HL-60/S4 (cell line): Measurements from ENCODE around the gene UBE2E3.

Source experiments
- in situ Hi-C: fragments of 300-500 bp; cut with MboI; formaldehyde crosslinking; loops from 2 replicates; pipeline ENCODE4 v1.14.3; 2022; ENCODE audit warnings: low sequenced_read_pairs

The UBE2E3 gene

GRCh38 chr2:181072486-181073235 is 92.3 kb downstream of the UBE2E3 start:
- in situ Hi-C loops = loop anchor here (25.0 kb wide), 1 partner anchor 960 kb away; no protein-coding TSS in a partner anchor

- in situ Hi-C loops = loop anchor here (25.0 kb wide), 1 partner anchor 962 kb away; no protein-coding TSS in a partner anchor
Measured at GRCh38 chr2:181073896-181074295, 93.5 kb downstream of the UBE2E3 start.

DNA sequence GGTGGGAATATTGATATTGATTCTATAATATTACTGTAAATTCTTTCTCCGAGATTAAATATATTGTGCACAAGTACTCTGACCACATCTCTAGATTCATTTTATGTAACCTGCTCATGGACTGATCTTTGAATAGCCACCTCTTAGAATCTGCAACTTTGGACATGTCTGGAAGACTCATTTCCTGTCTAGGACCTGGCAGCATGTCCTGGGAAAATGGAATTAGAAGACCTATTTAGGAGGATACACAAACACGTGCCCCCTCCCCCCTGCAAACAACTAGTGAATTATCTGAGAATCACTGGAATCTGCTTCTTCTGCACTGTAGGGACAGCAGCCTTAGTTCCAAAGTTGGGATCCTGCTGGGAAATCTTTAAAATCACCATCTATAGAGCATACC is 94.1 kb downstream of the UBE2E3 start:
- in situ Hi-C loops = loop anchor here (25.0 kb wide), 1 partner anchor 962 kb away; no protein-coding TSS in a partner anchor

GRCh38 chr2:181076658-181077057 is 96.3 kb downstream of the UBE2E3 start:
- in situ Hi-C loops = loop anchor here (25.0 kb wide), 2 partner anchors 836 to 1011 kb away; no protein-coding TSS in a partner anchor

DNA sequence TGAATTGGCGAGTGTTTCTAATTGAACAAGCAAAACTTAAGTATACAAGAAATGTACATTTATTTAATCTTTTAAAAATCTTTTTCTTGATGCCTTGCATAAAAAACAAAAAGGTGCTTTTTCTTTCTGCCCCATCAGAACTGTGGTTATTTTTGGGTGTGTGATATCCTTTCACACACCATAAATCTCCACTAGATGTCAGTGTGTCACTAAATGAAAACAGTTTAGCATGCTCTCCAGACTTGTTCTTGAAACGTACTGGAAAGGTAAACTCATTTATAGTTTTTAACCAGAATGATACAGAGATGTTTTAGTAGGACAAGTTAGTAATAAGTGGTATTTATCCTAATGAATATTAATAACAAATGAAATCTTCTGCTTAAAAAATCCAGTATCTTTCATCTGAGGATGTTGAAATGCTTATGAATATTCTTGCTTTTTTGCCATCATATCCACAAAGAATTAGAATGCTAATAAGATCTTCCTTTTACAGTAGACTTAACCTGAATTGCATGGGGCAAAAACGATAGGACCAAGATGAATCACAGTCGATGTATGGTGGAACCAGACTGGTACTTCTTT is 96.8 kb downstream of the UBE2E3 start:
- in situ Hi-C loops = loop anchor here (25.0 kb wide), 2 partner anchors 835 to 1010 kb away; no protein-coding TSS in a partner anchor

DNA sequence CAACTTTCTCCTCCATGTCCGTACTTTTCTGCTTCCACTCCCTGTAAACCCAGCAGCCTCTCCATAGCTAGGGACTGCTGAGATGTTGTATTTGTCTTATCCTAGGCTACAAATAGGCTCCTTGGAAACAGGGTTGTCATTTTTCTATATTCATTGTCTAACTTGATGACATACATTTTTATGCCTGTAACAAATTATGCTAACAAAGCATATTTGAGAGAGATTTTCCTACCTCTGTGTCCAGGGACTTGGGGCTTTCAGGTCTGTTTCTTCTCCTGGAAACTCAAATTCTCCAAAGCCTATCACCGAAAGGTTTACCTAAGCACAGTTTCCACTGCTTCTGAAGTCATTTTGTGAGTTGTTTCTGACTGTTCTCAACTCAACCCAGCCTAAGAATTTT is 102.7 kb downstream of the UBE2E3 start:
- in situ Hi-C loops = loop anchor here (25.0 kb wide), 2 partner anchors 829 to 1004 kb away; no protein-coding TSS in a partner anchor

GRCh38 chr2:181085734-181086133 is 105.3 kb downstream of the UBE2E3 start:
- in situ Hi-C loops = loop anchor here (25.0 kb wide), 2 partner anchors 827 to 1002 kb away; no protein-coding TSS in a partner anchor

DNA sequence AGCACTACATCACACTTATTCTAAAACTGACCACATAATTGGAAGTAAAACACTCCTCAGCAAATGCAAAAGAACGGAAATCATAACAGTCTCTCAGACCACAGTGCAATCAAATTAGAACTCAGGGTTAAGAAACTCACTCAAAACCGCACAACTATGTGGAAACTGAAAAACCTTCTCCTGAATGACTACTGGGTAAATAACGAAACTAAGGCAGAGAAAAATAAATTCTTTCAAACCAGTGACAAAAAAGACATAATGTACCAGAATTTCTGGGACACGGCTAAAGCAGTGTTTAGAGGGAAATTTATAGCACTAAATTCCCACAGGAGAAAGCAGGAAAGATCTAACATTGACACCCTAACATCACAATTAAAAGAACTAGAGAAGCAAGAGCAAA is 111.5 kb downstream of the UBE2E3 start:
- in situ Hi-C loops = loop anchor here (10.0 to 25.0 kb wide), 3 partner anchors 623 to 995 kb away; no protein-coding TSS in a partner anchor

DNA sequence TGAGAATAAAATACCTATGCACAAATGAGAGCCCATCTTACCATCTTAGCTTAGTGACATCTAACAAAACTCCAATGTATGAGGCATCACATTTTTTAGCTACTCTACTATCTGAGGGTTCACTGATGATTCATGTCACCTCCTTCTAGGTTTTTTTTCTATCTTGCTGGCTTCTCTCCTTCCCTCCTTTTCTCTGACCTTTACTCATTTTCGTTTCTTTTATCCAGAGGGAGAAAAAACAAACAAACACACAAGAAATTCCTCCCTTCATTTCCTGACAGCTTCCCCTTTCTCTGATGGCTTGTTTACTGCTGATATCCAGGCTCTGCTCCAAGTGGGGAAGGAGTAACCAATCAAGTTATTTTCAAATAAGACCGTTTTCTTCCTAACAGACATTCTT is 115.1 kb downstream of the UBE2E3 start:
- in situ Hi-C loops = loop anchor here (10.0 to 25.0 kb wide), 3 partner anchors 619 to 992 kb away; no protein-coding TSS in a partner anchor

DNA sequence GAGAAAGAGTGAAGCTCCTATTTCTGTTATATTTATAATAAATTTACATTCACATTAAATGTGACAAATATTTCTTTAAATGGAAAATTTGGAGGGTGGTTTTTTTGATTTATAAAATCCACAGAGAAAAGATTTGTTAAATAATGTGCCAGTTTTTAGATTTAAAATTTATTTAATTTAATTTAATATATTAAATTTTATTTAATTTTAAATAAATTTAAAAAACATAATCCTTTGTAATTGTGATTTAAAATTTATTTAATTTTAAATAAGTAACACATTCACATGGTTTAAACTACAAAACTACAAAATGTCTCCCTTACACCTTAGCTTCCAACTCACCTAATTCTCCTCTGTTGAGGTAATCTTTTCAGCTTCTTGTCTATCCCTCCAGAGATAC is 123.3 kb downstream of the UBE2E3 start:
- in situ Hi-C loops = loop anchor here (10.0 to 25.0 kb wide), 2 partner anchors 184 to 351 kb away; partner anchors contain the start of gene ITGA4

DNA sequence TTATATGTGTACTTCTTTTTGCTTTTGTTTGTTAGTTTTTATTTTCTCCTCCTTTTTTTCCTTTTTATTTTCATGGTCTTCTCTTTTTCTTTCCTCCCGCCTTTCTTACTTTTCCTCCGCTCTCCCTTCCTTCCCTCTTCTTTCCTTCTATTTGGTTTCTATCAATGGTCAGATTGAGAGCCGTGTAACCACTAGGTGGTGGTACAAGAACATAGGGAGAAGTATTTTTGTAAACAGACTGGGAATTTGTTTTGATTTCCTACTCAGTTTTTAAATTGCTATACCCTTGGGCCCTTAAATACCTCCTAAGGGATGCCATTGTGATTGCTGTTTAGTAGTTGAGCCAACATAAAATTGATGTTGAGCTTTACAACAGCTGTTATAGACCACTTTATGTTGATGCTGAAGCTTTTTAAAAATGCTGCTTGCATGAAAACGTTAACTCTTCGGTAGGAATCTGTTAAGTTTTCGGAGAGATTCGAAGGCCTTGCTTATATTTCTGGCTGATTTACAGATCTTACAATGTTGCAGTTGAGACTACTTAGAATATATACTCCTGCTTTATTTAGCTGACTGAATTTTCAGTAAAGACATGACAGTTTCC is 124.2 kb downstream of the UBE2E3 start:
- in situ Hi-C loops = loop anchor here (10.0 to 25.0 kb wide), 2 partner anchors 183 to 350 kb away; partner anchors contain the start of gene ITGA4

DNA sequence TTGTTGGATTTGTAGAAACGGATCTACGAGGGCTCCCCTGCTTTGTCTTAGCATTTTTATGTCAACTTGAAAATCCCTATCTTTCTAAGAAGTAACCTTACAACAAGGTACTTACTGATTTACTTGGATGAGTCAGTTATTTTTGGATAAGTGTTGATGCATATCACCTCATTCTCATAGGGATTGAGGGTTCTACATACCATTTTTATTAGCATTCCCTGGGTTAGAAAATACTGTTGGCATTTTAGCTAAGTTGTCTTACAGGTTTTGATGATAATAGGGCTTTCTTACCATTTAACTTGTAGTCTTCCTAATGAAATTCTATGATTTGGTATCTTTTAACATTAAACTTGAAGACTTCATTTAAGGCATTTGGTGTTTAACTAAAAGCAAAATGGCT is 125.2 kb downstream of the UBE2E3 start:
- in situ Hi-C loops = loop anchor here (10.0 to 25.0 kb wide), 2 partner anchors 182 to 349 kb away; partner anchors contain the start of gene ITGA4

GRCh38 chr2:181106229-181106628 is 125.8 kb downstream of the UBE2E3 start:
- in situ Hi-C loops = loop anchor here (10.0 to 25.0 kb wide), 2 partner anchors 181 to 349 kb away; partner anchors contain the start of gene ITGA4

- in situ Hi-C loops = loop anchor here (10.0 to 25.0 kb wide), 2 partner anchors 180 to 348 kb away; partner anchors contain the start of gene ITGA4
Measured at GRCh38 chr2:181106789-181107627, 126.6 kb downstream of the UBE2E3 start.

- in situ Hi-C loops = loop anchor here (10.0 to 25.0 kb wide), 2 partner anchors 180 to 347 kb away; partner anchors contain the start of gene ITGA4
Measured at GRCh38 chr2:181107628-181107945, 127.2 kb downstream of the UBE2E3 start.

- in situ Hi-C loops = loop anchor here (25.0 kb wide), 1 partner anchor 176 kb away; no protein-coding TSS in a partner anchor
Measured at GRCh38 chr2:181111059-181111458, 130.7 kb downstream of the UBE2E3 start.

- in situ Hi-C loops = loop anchor here (25.0 kb wide), 1 partner anchor 174 kb away; no protein-coding TSS in a partner anchor
Measured at GRCh38 chr2:181112916-181113315, 132.5 kb downstream of the UBE2E3 start.
